Measurements from ENCODE around the gene FAM237B.
"Not testable (repeated sequence)": the region's sequence is repeated elsewhere in the genome, so short reads cannot be mapped to it uniquely, and the experiment has no call there.

Gene FAM237B

DNA sequence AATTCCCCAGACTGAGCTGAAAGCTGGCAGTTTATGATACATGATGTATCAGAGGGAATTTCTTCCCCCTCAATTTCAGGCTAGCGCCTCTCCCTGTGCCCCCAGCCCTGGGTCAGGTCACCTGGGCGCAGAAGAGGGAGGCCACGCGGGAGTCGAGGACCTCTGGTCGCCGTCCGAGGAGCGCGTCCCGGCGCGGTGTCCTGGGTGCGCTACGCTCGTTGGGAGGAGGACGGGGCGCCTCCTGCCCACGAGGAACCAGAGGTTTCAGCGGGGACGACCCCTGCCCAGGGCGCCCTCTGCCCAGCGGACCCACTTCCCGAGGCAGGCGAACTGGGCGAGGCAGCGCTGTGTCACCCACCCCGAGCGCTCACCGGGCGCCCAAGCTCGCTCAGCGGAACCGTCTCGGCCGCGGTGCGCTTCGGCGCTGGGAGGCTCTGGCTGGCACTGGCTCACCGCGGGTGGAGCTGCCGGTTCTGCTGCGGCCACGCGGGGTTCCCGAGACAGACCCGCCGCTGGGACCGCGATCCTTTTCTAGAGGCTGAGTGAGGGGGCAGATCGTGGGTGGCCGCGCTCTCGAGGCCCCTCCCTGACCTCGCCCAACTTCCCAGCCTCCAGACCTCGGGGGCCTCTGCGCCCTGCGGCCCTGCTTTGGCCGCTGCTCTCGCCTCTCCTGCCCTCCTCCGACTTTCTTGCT, at the start of gene FAM237B:
TSS of gene FAM237B (minus strand) at position 504 of the 694 bp plus-strand sequence. CDS start 1,556 bp downstream, outside the sequence.
- no peak for DNase-seq (ENCODE audit: low read depth in 2 of 3, low spot score in 2 of 3)

DNA sequence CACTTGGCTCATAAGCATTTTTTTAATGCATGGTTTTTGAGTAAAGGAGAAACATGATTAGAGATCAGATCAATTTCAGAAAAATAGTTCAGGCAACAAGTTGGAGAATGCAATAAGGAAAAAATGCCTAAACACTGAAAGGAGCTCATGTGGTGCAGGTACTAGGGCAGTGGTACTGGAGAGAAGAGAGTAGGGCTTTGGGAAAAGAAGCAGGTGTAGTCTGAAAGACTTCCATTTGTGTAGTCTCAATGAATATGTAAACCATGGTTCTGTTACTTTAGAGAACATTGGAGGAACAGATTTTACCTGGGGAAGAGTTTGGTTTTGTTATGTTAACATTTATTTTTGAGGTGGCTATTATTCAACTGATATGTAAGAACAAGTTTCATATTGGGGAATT, 30.9 kb upstream of the FAM237B start:
- no peak for DNase-seq (ENCODE audit: low read depth in 2 of 3, low spot score in 2 of 3)

DNA sequence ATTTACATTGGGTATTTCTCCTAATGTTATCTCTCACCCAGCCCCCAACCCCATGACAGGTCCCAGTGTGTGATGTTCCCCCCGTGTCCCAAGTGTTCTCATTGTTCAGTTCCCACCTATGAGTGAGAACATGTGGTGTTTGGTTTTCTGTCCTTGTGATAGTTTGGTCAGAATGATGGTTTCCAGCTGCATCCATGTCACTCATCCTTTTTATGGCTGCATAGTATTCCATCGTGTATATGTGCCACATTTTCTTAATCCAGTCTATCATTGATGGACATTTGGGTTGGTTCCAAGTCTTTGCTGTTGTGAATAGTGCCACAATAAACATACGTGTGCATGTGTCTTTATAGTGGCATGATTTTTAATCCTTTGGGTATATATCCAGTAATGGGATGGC, 28.9 kb upstream of the FAM237B start:
- not testable (repeated sequence) for DNase-seq (ENCODE audit: low read depth in 2 of 3, low spot score in 2 of 3)

DNA sequence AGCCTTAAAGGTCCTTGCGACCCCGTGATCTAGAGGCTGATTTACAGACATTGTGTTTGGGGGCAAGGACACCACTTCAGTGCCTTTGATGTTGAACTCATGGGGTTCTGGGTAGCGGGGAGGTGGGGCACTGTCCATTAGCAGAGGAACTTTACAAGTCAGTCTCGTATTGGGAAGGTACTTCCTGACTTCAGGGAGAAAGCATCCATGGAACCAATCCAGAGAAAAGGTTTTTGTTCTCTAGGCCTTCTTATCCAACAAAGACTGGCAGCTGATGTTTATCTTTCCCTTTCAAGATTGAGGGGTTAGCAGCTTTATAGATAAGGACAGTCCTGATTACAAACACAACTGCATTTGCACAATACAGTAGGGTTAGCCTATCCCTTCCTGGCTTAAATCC, 28.2 kb upstream of the FAM237B start:
- no peak for DNase-seq (ENCODE audit: low read depth in 2 of 3, low spot score in 2 of 3)

DNA sequence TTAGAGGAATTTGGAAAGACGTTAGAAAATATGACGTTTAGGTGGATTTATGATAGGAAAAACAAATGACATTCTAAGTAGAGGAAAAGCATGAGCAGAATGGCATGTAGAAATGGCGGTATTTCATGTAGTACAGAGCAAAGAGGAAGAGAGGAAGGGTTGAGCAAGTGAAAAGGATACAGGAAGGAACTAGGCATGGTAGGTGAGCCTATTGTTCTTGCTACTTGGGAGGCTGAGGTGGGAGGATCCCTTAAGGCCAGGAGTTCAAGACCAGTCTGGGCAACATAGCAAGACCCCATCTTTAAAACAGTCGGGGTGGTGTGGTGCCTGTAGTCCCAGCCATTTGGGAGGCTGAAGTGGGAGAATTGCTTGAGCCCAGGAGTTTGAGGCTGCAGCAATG, 26.7 kb upstream of the FAM237B start:
- no peak for DNase-seq (ENCODE audit: low read depth in 2 of 3, low spot score in 2 of 3)

DNA sequence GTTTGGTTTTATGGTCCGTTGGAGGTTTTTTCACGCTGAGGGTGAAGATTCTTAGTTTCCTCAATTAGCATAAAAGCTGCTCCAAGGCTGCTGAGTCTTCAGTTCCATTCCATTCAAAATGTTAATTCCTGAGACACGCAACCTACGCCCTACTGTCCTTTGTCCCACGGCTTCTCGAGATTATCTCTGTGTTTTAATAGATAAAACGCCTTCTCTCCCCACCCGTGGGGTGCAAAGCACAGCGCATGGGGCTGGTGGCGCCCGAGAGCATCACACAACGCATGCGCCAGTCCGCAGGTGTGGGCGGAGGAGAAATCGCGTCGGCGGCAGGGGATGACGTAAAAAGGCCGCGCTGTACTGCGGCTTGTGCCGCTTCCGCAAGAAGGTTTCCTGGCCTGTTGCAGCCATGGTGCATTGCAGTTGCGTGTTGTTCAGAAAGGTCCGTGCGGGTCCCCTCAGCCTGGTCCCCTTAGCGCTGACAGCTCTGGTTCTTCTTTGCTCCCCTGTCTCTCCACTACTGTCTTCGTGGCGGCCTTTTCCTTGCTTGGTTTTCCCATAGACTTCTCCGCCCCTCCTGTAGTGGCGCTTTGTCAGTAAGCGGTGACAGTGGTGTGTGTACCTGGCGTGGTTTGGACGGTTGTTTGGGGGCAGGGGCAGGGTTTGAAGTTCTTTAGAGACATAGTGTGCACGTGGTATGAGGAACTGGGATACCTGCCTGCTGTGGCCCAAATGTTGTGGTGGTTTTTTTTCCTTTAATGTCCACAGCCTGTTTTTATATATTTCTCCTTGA, 25.4 kb upstream of the FAM237B start, which contains the start of gene GTPBP10:
TSS of gene GTPBP10 (plus strand) at position 381 of the 790 bp plus-strand sequence. CDS start at position 407, 26 bp downstream.
- peak; percentile 85 to 90 (median 90) for DNase-seq (ENCODE audit: low read depth in 2 of 3, low spot score in 2 of 3)

DNA sequence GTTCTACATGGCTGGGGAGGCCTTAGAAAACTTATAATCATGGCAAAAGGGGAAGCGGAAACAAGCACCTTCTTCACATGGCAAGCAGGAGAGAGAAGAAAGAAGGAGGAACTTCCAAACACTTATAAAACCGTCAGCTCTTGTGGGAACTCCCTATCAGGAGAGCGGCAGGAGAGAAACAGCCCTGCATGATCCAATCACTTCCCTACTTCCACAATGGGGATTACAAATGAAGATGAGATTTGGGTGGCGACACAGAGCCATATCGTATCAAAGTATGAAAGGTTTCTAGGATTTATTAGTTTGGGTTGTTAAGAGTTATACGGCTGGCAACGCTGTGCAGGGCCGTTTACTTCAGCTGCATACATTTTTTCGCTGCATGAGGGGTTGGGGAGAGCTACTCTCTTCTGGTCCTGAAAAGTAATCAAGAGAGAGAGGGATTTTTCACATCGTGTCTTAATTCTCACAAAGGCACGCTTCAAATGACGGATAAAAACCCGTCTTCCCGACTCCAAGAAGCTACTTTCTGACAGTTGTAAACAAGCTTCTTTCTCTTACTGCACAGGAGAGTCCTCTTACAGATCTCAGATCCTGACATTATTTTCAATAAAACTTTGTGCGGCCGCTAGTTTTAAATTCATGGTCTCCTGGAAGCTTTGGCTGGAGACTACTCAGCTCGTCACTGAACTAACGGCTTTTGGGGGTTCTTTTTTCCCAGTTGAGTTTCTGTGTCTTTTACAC, 24.7 kb upstream of the FAM237B start:
- no peak for DNase-seq (ENCODE audit: low read depth in 2 of 3, low spot score in 2 of 3)

DNA sequence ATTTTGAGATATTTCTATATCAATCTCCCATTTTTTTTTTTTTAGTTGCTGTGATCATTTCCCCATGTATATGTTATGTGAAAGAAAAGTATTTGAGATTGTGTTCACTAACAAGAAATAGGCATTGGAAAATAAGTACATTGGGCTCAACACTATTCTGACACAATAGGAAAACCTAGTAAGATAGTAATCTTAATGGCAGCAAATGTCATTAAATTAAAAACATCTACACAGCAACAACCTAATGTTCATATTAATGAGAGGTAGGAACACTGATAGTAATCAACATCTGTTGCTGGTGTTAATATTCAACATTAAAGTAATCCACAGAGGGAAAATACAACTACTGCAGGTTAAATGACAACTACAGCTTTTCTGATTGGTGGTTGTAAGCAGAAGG, 23.9 kb upstream of the FAM237B start:
- DNase-seq (ENCODE audit: low read depth in 2 of 3, low spot score in 2 of 3), result no peak

DNA sequence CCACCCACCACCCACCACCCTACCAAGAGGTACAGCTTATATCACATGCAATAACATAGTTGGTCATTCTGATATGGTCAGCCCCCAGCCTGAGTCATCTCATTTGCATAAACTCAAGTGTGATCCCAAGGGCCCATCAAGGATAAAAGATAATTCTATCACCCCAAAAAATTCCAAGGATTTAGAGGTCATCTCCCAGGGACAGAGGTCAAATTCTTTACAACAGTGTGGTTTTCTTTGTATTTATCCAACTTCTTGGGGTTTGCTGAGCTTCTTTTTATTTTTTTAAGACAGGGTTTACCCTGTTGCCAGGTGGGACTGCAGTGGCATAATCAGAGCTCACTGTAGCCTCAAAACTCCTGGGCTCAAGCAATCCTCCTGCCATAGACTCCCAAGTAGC, 16.0 kb upstream of the FAM237B start:
- DNase-seq (ENCODE audit: low read depth in 2 of 3, low spot score in 2 of 3), result no peak

DNA sequence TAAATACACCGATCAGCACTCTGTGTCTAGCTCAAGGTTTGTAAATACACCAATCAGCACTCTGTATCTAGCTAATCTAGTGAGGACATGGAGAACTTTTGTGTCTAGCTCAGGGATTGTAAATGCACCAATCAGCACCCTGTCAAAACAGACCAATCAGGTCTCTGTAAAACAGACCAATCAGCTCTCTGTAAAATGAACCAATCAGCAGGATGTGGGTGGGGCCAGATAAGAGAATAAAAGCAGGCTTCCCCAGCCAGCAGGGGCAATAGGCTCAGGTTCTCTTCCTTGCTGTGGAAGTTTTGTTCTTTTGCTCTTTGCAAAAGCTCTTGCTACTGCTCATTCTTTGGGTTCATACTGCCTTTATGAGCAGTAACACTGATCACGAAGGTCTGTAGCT, 13.8 kb upstream of the FAM237B start:
- DNase-seq (ENCODE audit: low read depth in 2 of 3, low spot score in 2 of 3), result not testable (repeated sequence)

DNA sequence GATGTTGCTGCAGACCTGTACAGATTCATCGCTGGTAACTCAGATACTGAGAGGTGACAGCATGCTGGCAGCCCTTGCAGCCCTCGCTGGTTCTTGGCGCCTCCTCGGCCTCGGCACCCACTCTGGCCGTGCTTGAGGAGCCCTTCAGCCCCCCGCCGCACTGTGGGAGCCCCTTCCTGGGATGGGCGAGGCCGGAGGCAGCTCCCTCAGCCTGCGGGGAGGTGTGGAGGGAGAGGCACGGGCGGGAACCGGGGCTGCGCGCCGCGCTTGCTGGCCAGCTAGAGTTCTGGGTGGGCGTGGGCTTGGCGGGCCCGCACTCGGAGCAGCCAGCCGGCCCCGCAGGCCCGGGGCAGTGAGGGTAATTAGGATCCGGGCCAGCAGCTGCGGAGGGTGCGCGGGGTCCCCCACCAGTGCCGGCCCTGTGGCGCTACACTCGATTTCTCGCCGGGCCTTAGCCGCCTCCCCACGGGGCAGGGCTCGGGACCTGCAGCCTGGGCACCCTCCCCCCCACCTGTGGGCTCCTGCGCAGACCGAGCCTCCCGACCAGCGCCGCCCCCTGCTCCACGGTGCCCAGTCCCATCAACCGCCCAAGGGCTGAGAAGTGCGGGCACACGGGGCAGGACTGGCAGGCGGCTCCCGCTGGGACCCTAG, 13.2 kb upstream of the FAM237B start:
- DNase-seq (ENCODE audit: low read depth in 2 of 3, low spot score in 2 of 3), result no peak

DNA sequence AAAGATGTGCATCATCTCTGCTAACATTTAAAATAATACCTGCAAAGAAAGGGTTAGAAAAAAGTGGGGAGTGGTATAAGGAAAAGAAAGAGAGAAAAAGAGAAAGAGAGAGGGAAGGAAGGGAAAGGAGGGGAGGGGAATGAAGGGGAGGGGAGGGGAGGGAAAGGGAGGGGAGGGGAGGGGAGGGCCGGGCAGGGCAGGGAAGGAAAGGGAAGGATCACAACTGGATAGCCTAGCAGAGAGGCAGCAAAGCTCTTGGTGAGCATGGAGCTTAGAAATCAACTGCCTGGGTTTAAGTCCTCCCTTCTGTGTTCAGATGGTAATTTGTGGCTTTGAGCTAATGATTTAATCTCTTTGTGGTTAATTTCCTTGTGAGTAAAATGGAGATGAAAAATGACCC, 5.4 kb upstream of the FAM237B start:
- DNase-seq (ENCODE audit: low read depth in 2 of 3, low spot score in 2 of 3), result no peak

DNA sequence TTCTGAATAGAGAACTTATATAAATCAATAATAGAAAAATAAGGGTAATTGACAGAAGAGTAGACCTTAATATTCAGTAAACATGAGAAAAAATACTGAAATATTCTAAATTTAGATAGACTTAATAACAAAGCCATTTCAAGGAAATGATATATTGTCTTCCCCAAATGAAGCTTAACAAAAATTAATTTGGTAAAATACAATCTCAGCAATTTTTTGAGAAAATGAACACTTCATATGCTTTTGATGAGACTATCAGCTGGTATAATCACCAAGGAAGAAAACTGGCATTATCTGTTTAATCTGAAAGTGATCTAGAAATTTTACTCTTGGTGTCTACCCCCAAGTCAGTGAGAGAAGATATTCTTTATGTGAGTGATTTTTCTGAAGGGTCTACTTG, 1.7 kb upstream of the FAM237B start:
- DNase-seq (ENCODE audit: low read depth in 2 of 3, low spot score in 2 of 3), result no peak

DNA sequence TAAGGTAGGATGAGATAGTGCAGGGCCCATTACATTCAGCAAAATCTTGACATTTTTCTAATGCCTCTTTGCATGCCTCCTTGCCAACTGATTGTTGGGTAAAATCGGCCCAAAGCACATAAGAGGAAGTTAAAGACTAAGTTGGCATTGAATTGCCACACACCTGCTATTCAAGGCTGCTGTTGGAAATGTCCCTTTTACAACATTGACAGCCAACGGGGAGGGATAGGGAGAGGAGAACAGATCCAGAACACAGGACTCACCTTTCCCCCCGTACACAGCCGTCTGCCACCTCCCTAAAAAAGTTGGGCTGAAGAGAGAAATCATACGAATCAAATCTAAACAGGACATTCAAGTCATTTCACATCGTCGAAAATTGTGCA, 695 bp downstream of the FAM237B start:
- no peak for DNase-seq (ENCODE audit: low read depth in 2 of 3, low spot score in 2 of 3)

DNA sequence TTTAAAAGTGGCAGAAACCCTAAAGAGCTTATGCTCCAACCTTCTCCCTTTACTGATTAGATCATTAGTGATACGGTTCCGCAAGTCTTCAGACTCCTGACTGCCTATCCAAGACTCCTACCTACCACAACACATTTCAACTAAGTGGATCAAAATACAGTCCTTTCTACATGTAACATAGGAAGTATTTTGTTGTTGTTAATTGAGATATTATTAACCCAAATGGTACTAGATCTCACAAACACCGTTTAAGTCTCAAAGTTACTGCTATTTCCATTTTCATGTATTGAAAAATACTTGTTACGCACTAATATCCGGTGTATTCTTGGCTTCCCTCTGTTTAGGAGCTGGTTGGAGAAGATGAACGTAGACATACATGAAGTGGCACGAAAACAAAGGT, 1.1 kb downstream of the FAM237B start:
- no peak for DNase-seq (ENCODE audit: low read depth in 2 of 3, low spot score in 2 of 3)

DNA sequence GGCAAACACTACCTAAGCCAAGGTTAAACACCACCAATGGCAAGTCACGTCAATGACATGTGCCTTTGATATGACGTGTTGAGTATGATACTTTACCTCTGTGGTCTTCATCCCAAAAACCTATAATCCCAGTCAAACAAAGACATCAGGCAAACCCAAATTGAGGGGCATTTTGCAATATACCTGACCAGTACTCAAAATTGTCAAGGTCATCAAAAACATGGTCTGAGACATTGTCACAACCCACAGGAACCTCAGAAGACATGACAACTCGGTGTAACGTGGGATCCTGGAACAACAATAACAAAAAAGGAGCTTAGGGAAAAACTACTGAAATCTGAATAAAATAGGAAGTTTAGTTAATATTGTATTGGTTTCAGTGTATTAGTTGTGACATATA, 7.2 kb downstream of the FAM237B start:
- no peak for DNase-seq (ENCODE audit: low read depth in 2 of 3, low spot score in 2 of 3)

DNA sequence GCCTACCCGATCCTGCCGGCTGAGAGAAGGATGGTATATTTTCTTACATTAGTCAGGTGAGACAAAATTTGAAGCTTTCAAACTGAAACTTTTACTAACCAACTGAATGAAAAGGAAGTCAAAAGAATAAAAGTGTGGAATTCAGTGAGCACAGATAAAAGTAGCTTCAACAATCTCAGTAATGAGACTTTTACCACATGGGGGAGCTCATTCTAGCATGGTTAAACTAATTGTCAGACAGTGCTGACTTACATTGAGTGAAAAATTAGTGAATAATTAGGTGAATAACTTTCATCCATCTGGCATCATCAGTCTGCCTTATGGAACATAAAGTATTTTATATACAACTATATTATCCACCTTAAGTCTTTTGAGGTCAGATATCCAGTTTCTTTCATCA, 8.4 kb downstream of the FAM237B start:
- DNase-seq (ENCODE audit: low read depth in 2 of 3, low spot score in 2 of 3), result no peak

DNA sequence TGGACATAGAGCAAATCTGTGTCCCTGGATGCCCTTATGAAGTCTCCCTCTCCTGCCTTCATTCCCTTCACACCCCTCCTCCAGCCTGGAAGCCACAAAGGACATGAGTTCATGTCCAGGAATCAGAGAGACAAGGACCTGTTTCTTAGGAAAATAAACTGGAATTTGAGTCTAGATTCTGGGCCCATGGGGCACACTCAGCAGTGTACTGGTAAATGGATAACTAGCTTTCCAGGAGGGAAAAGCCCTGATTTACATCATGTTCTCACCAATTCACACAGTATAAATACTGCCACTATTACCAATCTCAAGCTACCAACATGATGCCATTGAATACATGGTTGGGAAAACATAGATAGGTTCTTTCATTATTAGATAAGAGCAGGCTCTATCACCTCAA, 9.9 kb downstream of the FAM237B start:
- DNase-seq (ENCODE audit: low read depth in 2 of 3, low spot score in 2 of 3), result no peak

DNA sequence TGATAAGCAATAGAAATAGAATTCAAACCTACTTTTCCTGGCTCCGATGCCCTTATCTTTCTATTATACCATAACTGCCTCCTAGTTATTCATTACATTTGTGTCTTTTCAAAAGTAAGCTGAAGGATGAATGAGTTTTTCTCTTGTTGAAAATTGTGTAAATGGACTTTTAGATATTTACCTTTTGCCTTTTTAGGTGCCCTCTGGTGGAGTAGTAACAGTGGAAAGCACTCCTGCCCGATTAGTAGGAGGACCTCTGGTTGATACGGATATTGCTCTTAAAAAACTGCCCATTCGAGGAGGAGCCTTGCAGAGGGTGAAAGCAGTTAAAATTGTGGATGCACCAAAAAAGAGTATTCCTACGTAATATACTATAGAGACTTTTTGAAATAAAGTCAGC, 11.2 kb downstream of the FAM237B start:
- DNase-seq (ENCODE audit: low read depth in 2 of 3, low spot score in 2 of 3), result no peak

DNA sequence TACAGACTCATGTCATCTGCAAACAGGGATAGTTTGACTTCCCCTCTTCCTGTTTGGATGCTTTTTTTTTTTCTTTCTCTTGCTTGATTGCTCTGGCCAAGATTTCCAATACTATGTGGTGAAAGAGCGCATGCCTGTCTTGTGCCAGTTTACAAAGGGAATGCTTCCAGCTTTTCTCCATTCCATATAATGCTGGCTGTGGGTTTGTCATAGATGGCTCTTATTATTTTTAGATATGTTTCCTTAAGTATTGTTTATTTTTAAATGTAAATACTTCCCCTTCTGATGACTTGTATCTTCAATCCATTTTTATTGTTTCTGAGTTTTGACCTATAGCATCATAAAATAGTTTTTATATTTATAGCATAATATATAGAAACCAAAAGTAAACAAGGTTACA, 17.9 kb downstream of the FAM237B start:
- DNase-seq (ENCODE audit: low read depth in 2 of 3, low spot score in 2 of 3), result no peak
